Liver (tissue), 9 donors: ENCODE data around the gene DAPK1. TPM values are rescaled to one million over a fixed set of nuclear protein-coding genes. Genes with fewer than 3 reads are reported as not detected.

Experiments used
- DNase-seq: peaks from one replicate; pipeline ENCODE4 v3.0.0-alpha.2; 2017; ENCODE audit warnings: low spot score
- H3K27ac ChIP-seq, 2 donors: one replicate each; pipeline ENCODE4 v1.7.0; 2013; ENCODE audit warnings: inconsistent platforms in 2 of 2, low read length in 2 of 2, control low read depth in 1 of 2, low read depth in 1 of 2, mild to moderate bottlenecking in 1 of 2
- H3K27me3 ChIP-seq, 4 donors: one replicate each; pipeline versions ENCODE4 v1.6.1 to v1.7.0; 2013; ENCODE audit warnings: low read length in 3 of 4, inconsistent platforms in 1 of 4, mild to moderate bottlenecking in 1 of 4, moderate library complexity in 1 of 4; ENCODE audit not compliant: control insufficient read depth in 4 of 4, insufficient read depth in 4 of 4
- H3K36me3 ChIP-seq, 4 donors: one replicate each; pipeline versions ENCODE4 v1.6.1 to v1.7.0; 2013; ENCODE audit warnings: low read length in 3 of 4, mild to moderate bottlenecking in 3 of 4, low read depth in 1 of 4, moderate library complexity in 1 of 4; ENCODE audit not compliant: control insufficient read depth in 4 of 4, insufficient read depth in 3 of 4
- H3K4me1 ChIP-seq, 4 donors: one replicate each; pipeline versions ENCODE4 v1.6.1 to v1.7.0; 2013; ENCODE audit warnings: low read length in 3 of 4, mild to moderate bottlenecking in 3 of 4, moderate library complexity in 1 of 4; ENCODE audit not compliant: control insufficient read depth in 4 of 4, insufficient read depth in 4 of 4
- H3K4me3 ChIP-seq, 3 donors: one replicate each; pipeline versions ENCODE4 v1.6.1 to v1.7.0; 2013; ENCODE audit warnings: low read length in 3 of 3, control low read depth in 1 of 3, low read depth in 1 of 3, mild to moderate bottlenecking in 1 of 3
- H3K9ac ChIP-seq, 2 donors: one replicate each; pipeline ENCODE4 v1.7.0; 2013; ENCODE audit warnings: low read length in 2 of 2, mild to moderate bottlenecking in 2 of 2, moderate library complexity in 2 of 2, control low read depth in 1 of 2, low read depth in 1 of 2
- H3K9me3 ChIP-seq, 4 donors: one replicate each; pipeline versions ENCODE4 v1.6.1 to v1.7.0; 2013; ENCODE audit warnings: low read length in 3 of 4; ENCODE audit not compliant: control insufficient read depth in 4 of 4
- ATF3 ChIP-seq: IDR thresholded peaks from 2 replicates; pipeline ENCODE4 v1.6.1; 2016; ENCODE audit warnings: antibody characterized with exemption
- CTCF ChIP-seq: fragments of 150-350 bp; IDR thresholded peaks from 2 replicates; pipeline ENCODE4 v1.5.1; 2017; ENCODE audit warnings: improper control_type of control experiment, low read depth, low read length; ENCODE audit not compliant: missing input control
- EGR1 ChIP-seq, 2 donors: IDR thresholded peaks; 2 replicates each; pipeline ENCODE4 v1.6.1; 2016 to 2018; ENCODE audit warnings: antibody characterized with exemption in 2 of 2, low read depth in 2 of 2
- FOXA1 ChIP-seq: IDR thresholded peaks from 2 replicates; pipeline ENCODE4 v1.6.1; 2016; ENCODE audit warnings: antibody characterized with exemption
- FOXA2 ChIP-seq: IDR thresholded peaks from 2 replicates; pipeline ENCODE4 v1.6.1; 2016; ENCODE audit warnings: antibody characterized with exemption
- GABPA ChIP-seq, 2 donors: IDR thresholded peaks in 1 of 2; conservative IDR thresholded peaks in 1 of 2; 2 replicates each; pipeline ENCODE4 v1.6.1; 2016; ENCODE audit warnings: antibody characterized with exemption in 2 of 2, mild to moderate bottlenecking in 1 of 2, moderate library complexity in 1 of 2
- HNF4A ChIP-seq, 2 donors: conservative IDR thresholded peaks; 2 replicates each; pipeline ENCODE4 v1.6.1; 2016; ENCODE audit warnings: antibody characterized with exemption in 2 of 2, mild to moderate bottlenecking in 2 of 2
- HNF4G ChIP-seq: IDR thresholded peaks from 2 replicates; pipeline ENCODE4 v1.6.1; 2016; ENCODE audit warnings: antibody characterized with exemption
- JUND ChIP-seq, 2 donors: IDR thresholded peaks; 2 replicates each; pipeline ENCODE4 v1.6.1; 2016; ENCODE audit warnings: antibody characterized with exemption in 2 of 2
- MAX ChIP-seq: IDR thresholded peaks from 2 replicates; pipeline ENCODE4 v1.6.1; 2016; ENCODE audit warnings: antibody characterized with exemption
- NR2F2 ChIP-seq: IDR thresholded peaks from 2 replicates; pipeline ENCODE4 v1.6.1; 2016; ENCODE audit warnings: antibody characterized with exemption
- RAD21 ChIP-seq, 2 donors: IDR thresholded peaks; 2 replicates each; pipeline ENCODE4 v1.6.1; 2016; ENCODE audit warnings: antibody characterized with exemption in 2 of 2, mild to moderate bottlenecking in 2 of 2
- REST ChIP-seq: IDR thresholded peaks from 2 replicates; pipeline ENCODE4 v1.6.1; 2016; ENCODE audit warnings: antibody characterized with exemption, mild to moderate bottlenecking
- RXRA ChIP-seq, 2 donors: IDR thresholded peaks; 2 replicates each; pipeline ENCODE4 v1.6.1; 2017 to 2018; ENCODE audit warnings: antibody characterized with exemption in 2 of 2, mild to moderate bottlenecking in 1 of 2
- SP1 ChIP-seq: IDR thresholded peaks from 2 replicates; pipeline ENCODE4 v1.6.1; 2018; ENCODE audit warnings: antibody characterized with exemption, mild to moderate bottlenecking
- TAF1 ChIP-seq: conservative IDR thresholded peaks from 2 replicates; pipeline ENCODE4 v1.6.1; 2016; ENCODE audit warnings: antibody characterized with exemption, mild to moderate bottlenecking
- YY1 ChIP-seq: IDR thresholded peaks from 2 replicates; pipeline ENCODE4 v1.6.1; 2016; ENCODE audit warnings: antibody characterized with exemption, mild to moderate bottlenecking
- ZBTB33 ChIP-seq: IDR thresholded peaks from 2 replicates; pipeline ENCODE4 v1.6.1; 2016; ENCODE audit warnings: antibody characterized with exemption
- WGBS: extraction: QIAGEN DNeasy Blood & Tissue Kit; methylation state at CpG from one replicate; pipeline ENCODE4 v1.1.7; 2013; 5-methylcytosine and 5-hydroxymethylcytosine counted together
- polyA plus RNA-seq, 2 donors: library from polyadenylated mRNA; stranded (reverse) in 1 of 2; unstranded in 1 of 2; fragments of 200-250 nt in 1 of 2; fragments of >200 nt in 1 of 2; fragmentation: Nextera tagmentation in 1 of 2; extraction: Ambion mirVana in 1 of 2; gene quantifications; one replicate each; pipeline versions ENCODE4 v1.2.1 to v1.2.3, GENCODE V29; 2013 to 2015
- total RNA-seq, 2 donors: library from RNA; depleted of rRNA; stranded (reverse); fragments of >200 nt; gene quantifications; one replicate each; pipeline ENCODE4 v1.2.3, GENCODE V29; 2014
- donor health status: healthy.
- donor health status: healthy.
- donor health status: healthy.
- donor health status: healthy.
- donor health status: healthy.

The DAPK1 gene
- total and polyA plus RNA-seq, 4 donors = 14.0 to 40.8 (median 21.8) TPM

GRCh38 chr9:87647114-87647513 lies 149.4 kb downstream of the DAPK1 start:
- H3K36me3 ChIP-seq = peaks cover 11 to 56% (median 43%) of the 10 kb centered on the region in 4 donors

GRCh38 chr9:87648606-87649005 lies 150.9 kb downstream of the DAPK1 start:
- Histone ChIP-seq H3K9ac (no peak overlapping the region), H3K27ac (no peak overlapping the region), H3K36me3 (peaks cover 11 to 56% (median 43%) of the 10 kb centered on the region in 4 donors), H3K27me3 (no peaks in the 10 kb centered on the region), H3K9me3 (no peaks in the 10 kb centered on the region), H3K4me3 (no peak overlapping the region), H3K4me1 (peaks cover 2 to 3% (median 3%) of the 10 kb centered on the region in 4 donors)
- WGBS = 96% methylated on average over 7 of the region's 7 CpGs
- no peak for DNase-seq
- TF ChIP-seq RXRA (IDR thresholded peaks at IDR 0.05) (no peak), ZBTB33 (no peak), JUND (IDR thresholded peaks at IDR 0.05) (no peak), FOXA2 (no peak), EGR1 (IDR thresholded peaks at IDR 0.05; ENCODE audit: low read depth in 2 of 2) (no peak), SP1 (no peak), HNF4A (conservative IDR thresholded peaks at IDR 0.05) (no peak), FOXA1 (no peak), MAX (no peak), TAF1 (no peak), HNF4G (no peak), ATF3 (no peak), YY1 (no peak), GABPA (IDR thresholded peaks at IDR 0.05 in 1 of 2, conservative IDR thresholded peaks at IDR 0.05 in 1 of 2) (no peak), REST (no peak), CTCF (no peak), RAD21 (IDR thresholded peaks at IDR 0.05) (no peak)

More at GRCh38 chr9:87647114-87647513, 149.4 kb downstream of the DAPK1 start:
- Histone ChIP-seq H3K9ac (no peak overlapping the region), H3K9me3 (no peaks in the 10 kb centered on the region), H3K4me1 (peaks cover 7 to 18% (median 17%) of the 10 kb centered on the region in 4 donors), H3K27me3 (no peaks in the 10 kb centered on the region), H3K4me3 (no peak overlapping the region), H3K27ac (no peak overlapping the region)
- 90% methylated on average over 8 of the region's 8 CpGs for WGBS
- DNase-seq = no peak
- TF ChIP-seq RAD21 (IDR thresholded peaks at IDR 0.05) (no peak), RXRA (IDR thresholded peaks at IDR 0.05) (no peak), EGR1 (IDR thresholded peaks at IDR 0.05; ENCODE audit: low read depth in 2 of 2) (no peak), ATF3 (no peak), NR2F2 (no peak), GABPA (IDR thresholded peaks at IDR 0.05 in 1 of 2, conservative IDR thresholded peaks at IDR 0.05 in 1 of 2) (no peak), CTCF (no peak)
